Mesothelial cell of epicardium (in vitro differentiated cells): ENCODE results near the gene CPSF4L. TPM values are rescaled to one million over a fixed set of nuclear protein-coding genes. Genes with fewer than 3 reads are reported as not detected.

Experiments used
- DNase-seq, 2 experiments: peaks; one replicate each; pipeline ENCODE4 v3.0.0; 2021; ENCODE audit warnings: low spot score in 2 of 2; ENCODE audit not compliant: unreplicated experiment in 2 of 2
- H3K27ac Mint-ChIP-seq: 2 replicates; pipeline ENCODE4 v1.8.0; 2021; ENCODE audit warnings: mixed read lengths
- H3K27me3 Mint-ChIP-seq: 2 replicates; pipeline ENCODE4 v1.8.0; 2021; ENCODE audit warnings: low read depth, mixed read lengths
- H3K36me3 Mint-ChIP-seq: 2 replicates; pipeline ENCODE4 v1.8.0; 2021; ENCODE audit warnings: mixed read lengths
- H3K4me1 Mint-ChIP-seq: 2 replicates; pipeline ENCODE4 v1.8.0; 2021; ENCODE audit warnings: mixed read lengths
- H3K4me3 Mint-ChIP-seq: 2 replicates; pipeline ENCODE4 v1.8.0; 2021; ENCODE audit warnings: mild to moderate bottlenecking, moderate library complexity, mixed read lengths
- H3K9me3 Mint-ChIP-seq: 2 replicates; pipeline ENCODE4 v1.8.0; 2021; ENCODE audit warnings: mixed read lengths
- CTCF ChIP-seq: fragments of 200-600 bp; sonication (generic); IDR thresholded peaks from one replicate; pipeline ENCODE4 v1.5.0; 2021; ENCODE audit warnings: antibody characterized with exemption; ENCODE audit not compliant: unreplicated experiment
- total RNA-seq: library from RNA; stranded (reverse); gene quantifications from 3 replicates; pipeline ENCODE4 v1.2.1, GENCODE V29; 2021

The CPSF4L gene
- total RNA-seq, 1 donor from 2014 or later = 0.40 TPM

- Mint-ChIP-seq H3K36me3 (peaks cover 8% of the 10 kb centered on the region), H3K4me3 (no peak overlapping the region), H3K27me3 (no peaks in the 10 kb centered on the region), H3K4me1 (peaks cover 45% of the 10 kb centered on the region), H3K9me3 (no peaks in the 10 kb centered on the region), H3K27ac (peak overlapping the region; percentile 53)
- TF ChIP-seq CTCF = no peak
- no peak for DNase-seq
Measured at GRCh38 chr17:73288534-73289302, 27.0 kb upstream of the CPSF4L start.

GRCh38 chr17:73286863-73287296 is 25.2 kb upstream of the CPSF4L start:
- peaks cover 46% of the 10 kb centered on the region for H3K4me1 Mint-ChIP-seq
- peak overlapping the region; percentile 61 for H3K27ac Mint-ChIP-seq

DNA sequence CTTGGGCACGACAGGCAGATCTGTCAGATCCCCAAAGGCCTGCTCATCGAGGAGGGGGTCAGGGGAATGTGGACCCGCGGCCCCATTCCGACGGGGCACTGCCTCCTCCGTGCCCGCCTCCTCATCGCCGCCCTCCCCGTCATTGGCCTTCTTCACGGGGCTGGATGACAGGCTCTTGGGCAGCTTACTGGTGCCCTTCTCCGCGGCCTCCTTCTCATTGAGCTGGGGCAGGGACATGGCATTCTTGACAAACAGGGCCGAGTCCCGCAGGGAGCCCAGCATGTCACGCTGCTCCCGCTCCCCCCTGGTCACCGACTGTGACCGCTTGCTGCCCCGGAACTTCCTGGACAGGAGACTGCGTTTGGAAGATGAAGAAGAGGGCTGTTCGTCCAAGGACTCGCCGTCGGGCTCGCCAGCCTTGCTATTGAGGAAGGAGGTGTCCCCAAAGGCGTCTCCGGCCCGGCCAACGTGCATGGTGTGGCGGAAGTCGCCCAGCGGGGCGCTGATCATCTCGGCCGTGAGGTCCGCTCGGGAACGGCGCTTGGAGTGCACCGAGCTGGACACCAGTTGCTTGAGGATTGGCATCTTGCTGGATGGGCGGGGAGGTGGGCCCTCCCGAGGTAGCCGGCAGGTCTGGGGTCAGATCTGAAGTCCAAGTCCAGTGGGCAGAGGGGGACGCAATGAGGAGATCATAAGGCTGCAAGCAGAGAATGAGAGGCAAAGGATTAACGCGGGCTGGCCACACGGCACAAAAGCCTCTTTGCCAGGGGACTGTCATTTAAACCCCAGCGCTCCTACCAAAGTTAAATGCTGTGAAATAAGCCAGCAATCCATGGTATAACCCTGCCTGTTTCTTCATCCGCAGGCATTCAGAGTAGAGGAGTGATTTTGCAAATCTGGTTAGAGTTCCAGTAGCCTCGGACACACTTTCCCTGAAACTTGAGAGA is 24.5 kb upstream of the CPSF4L start:
- peak overlapping the region; percentile 79 for H3K27ac Mint-ChIP-seq
- no peak for DNase-seq
- H3K4me1 Mint-ChIP-seq = peaks cover 47% of the 10 kb centered on the region
- no peaks in the 10 kb centered on the region for H3K9me3 Mint-ChIP-seq
- H3K36me3 Mint-ChIP-seq = peaks cover 12% of the 10 kb centered on the region
- H3K4me3 Mint-ChIP-seq = no peak overlapping the region
- no peaks in the 10 kb centered on the region for H3K27me3 Mint-ChIP-seq
- no peak for TF ChIP-seq CTCF

More at GRCh38 chr17:73286863-73287296, 25.2 kb upstream of the CPSF4L start:
- no peak for TF ChIP-seq CTCF
- DNase-seq = no peak
- H3K9me3 Mint-ChIP-seq = no peaks in the 10 kb centered on the region
- peaks cover 9% of the 10 kb centered on the region for H3K36me3 Mint-ChIP-seq
- no peak overlapping the region for H3K4me3 Mint-ChIP-seq
- H3K27me3 Mint-ChIP-seq = no peaks in the 10 kb centered on the region

- Mint-ChIP-seq H3K27me3 (no peaks in the 10 kb centered on the region), H3K9me3 (no peaks in the 10 kb centered on the region), H3K4me1 (peaks cover 47% of the 10 kb centered on the region), H3K36me3 (peaks cover 12% of the 10 kb centered on the region), H3K27ac (no peak overlapping the region), H3K4me3 (no peak overlapping the region)
- TF ChIP-seq CTCF = no peak
- no peak for DNase-seq
Measured at GRCh38 chr17:73285603-73285908, 23.9 kb upstream of the CPSF4L start.

DNA sequence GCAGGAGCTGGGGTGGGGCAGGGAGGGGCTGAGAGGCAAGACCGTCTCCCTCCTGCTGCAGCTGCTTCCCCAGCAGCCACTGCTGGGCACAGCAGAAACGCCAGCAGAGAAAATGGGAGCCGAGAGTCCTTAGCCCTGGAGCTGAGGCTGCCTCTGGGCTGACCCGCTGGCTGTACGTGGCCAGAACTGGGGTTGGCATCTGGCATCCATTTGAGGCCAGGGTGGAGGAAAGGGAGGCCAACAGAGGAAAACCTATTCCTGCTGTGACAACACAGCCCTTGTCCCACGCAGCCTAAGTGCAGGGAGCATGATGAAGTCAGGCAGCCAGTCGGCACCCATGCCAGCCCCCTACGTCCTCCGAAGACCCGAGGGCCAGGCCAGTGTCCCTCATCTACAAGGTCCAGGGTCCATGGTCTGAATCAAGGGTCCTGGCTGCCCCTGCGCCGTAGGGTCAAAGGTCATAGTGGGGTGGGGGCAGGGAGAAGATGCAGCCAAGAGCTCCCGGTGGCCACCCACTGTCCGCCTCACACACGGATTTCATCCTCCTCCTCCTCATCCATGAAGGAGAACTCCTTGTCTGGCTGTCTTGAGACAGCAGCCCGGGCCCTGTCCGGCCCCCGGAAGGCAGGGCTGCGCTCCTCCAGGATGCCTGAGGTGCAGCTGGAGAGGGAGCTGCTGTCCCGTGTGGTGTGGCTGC is 23.4 kb upstream of the CPSF4L start:
- no peak for TF ChIP-seq CTCF
- H3K9me3 Mint-ChIP-seq = no peaks in the 10 kb centered on the region
- no peak overlapping the region for H3K4me3 Mint-ChIP-seq
- peak overlapping the region; percentile 97 for H3K27ac Mint-ChIP-seq
- H3K27me3 Mint-ChIP-seq = no peaks in the 10 kb centered on the region
- H3K4me1 Mint-ChIP-seq = peaks cover 46% of the 10 kb centered on the region
- DNase-seq = no peak
- H3K36me3 Mint-ChIP-seq = peaks cover 12% of the 10 kb centered on the region
